ENCODE data around the gene ZNF530.

- TF ChIP-seq POLR2A (IDR thresholded peaks at IDR 0.05) (no peak), CTCF (IDR thresholded peaks at IDR 0.05) (no peak)
These were observed 42.0 kb upstream of the ZNF530 start for GRCh38 chr19:57557659-57558058.
